ENCODE results near the gene DOCK3.
"Not testable (repeated sequence)": the region's sequence is repeated elsewhere in the genome, so short reads cannot be mapped to it uniquely, and the experiment has no call there.

DOCK3 gene

GRCh38 chr3:51199296-51199695 lies 524.6 kb downstream of the DOCK3 start:
- not testable (repeated sequence) for DNase-seq (ENCODE audit: low read depth)

GRCh38 chr3:51216291-51216690 lies 541.6 kb downstream of the DOCK3 start:
- DNase-seq (ENCODE audit: low read depth) = no peak

- no peak for DNase-seq (ENCODE audit: low read depth)
Measured at GRCh38 chr3:51221959-51222358, 547.2 kb downstream of the DOCK3 start.

- DNase-seq (ENCODE audit: low read depth) = no peak
Measured at GRCh38 chr3:51224283-51224682, 549.6 kb downstream of the DOCK3 start.

- no peak for DNase-seq (ENCODE audit: low read depth)
Measured at GRCh38 chr3:51224843-51225242, 550.1 kb downstream of the DOCK3 start.

- DNase-seq (ENCODE audit: low read depth) = no peak
Measured at GRCh38 chr3:51242939-51243338, 568.2 kb downstream of the DOCK3 start.

GRCh38 chr3:51243924-51244323 lies 569.2 kb downstream of the DOCK3 start:
- no peak for DNase-seq (ENCODE audit: low read depth)

GRCh38 chr3:51245867-51246266 lies 571.1 kb downstream of the DOCK3 start:
- DNase-seq (ENCODE audit: low read depth) = no peak

- no peak for DNase-seq (ENCODE audit: low read depth)
Measured at GRCh38 chr3:51257870-51258269, 583.1 kb downstream of the DOCK3 start.

GRCh38 chr3:51264166-51264565 lies 589.4 kb downstream of the DOCK3 start:
- not testable (repeated sequence) for DNase-seq (ENCODE audit: low read depth)

- DNase-seq (ENCODE audit: low read depth) = no peak
Measured at GRCh38 chr3:51268132-51268531, 593.4 kb downstream of the DOCK3 start.

GRCh38 chr3:51269466-51269865 lies 594.7 kb downstream of the DOCK3 start:
- no peak for DNase-seq (ENCODE audit: low read depth)

- no peak for DNase-seq (ENCODE audit: low read depth)
Measured at GRCh38 chr3:51270559-51270958, 595.8 kb downstream of the DOCK3 start.

- no peak for DNase-seq (ENCODE audit: low read depth)
Measured at GRCh38 chr3:51271172-51271571, 596.4 kb downstream of the DOCK3 start.

- DNase-seq (ENCODE audit: low read depth) = no peak
Measured at GRCh38 chr3:51274052-51274451, 599.3 kb downstream of the DOCK3 start.

- no peak for DNase-seq (ENCODE audit: low read depth)
Measured at GRCh38 chr3:51275111-51275805, 600.5 kb downstream of the DOCK3 start.

- no peak for DNase-seq (ENCODE audit: low read depth)
Measured at GRCh38 chr3:51276046-51276445, 601.3 kb downstream of the DOCK3 start.

- DNase-seq (ENCODE audit: low read depth) = no peak
Measured at GRCh38 chr3:51279448-51279847, 604.7 kb downstream of the DOCK3 start.

- DNase-seq (ENCODE audit: low read depth) = no peak
Measured at GRCh38 chr3:51280176-51280575, 605.4 kb downstream of the DOCK3 start.

GRCh38 chr3:51282931-51283330 lies 608.2 kb downstream of the DOCK3 start:
- DNase-seq (ENCODE audit: low read depth) = no peak

GRCh38 chr3:51283421-51283820 lies 608.7 kb downstream of the DOCK3 start:
- DNase-seq (ENCODE audit: low read depth) = no peak

- DNase-seq (ENCODE audit: low read depth) = no peak
Measured at GRCh38 chr3:51295625-51296024, 620.9 kb downstream of the DOCK3 start.

GRCh38 chr3:51297333-51297732 lies 622.6 kb downstream of the DOCK3 start:
- no peak for DNase-seq (ENCODE audit: low read depth)

- DNase-seq (ENCODE audit: low read depth) = no peak
Measured at GRCh38 chr3:51304230-51304629, 629.5 kb downstream of the DOCK3 start.

All from GM04504 (cell line).